ENCODE data around the gene HDAC9.
"Not testable (repeated sequence)": the region's sequence is repeated elsewhere in the genome, so short reads cannot be mapped to it uniquely, and the experiment has no call there.

HDAC9 gene

DNA sequence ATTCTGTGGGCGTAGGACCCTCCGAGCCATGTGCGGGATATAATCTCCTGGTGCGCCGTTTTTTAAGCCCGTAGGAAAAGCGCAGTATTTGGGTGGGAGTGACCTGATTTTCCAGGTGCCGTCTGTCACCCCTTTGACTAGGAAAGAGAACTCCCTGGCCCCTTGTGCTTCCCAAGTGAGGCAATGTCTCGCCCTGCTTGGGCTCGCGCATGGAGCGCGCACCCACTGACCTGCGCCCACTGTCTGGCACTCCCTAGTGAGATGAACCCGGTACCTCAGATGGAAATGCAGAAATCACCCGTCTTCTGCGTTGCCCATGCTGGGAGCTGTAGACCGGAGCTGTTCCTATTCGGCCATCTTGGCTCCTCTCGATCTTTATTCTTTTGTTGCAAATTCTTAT is 495.2 kb downstream of the HDAC9 start:
- DNase-seq = not testable (repeated sequence)

DNA sequence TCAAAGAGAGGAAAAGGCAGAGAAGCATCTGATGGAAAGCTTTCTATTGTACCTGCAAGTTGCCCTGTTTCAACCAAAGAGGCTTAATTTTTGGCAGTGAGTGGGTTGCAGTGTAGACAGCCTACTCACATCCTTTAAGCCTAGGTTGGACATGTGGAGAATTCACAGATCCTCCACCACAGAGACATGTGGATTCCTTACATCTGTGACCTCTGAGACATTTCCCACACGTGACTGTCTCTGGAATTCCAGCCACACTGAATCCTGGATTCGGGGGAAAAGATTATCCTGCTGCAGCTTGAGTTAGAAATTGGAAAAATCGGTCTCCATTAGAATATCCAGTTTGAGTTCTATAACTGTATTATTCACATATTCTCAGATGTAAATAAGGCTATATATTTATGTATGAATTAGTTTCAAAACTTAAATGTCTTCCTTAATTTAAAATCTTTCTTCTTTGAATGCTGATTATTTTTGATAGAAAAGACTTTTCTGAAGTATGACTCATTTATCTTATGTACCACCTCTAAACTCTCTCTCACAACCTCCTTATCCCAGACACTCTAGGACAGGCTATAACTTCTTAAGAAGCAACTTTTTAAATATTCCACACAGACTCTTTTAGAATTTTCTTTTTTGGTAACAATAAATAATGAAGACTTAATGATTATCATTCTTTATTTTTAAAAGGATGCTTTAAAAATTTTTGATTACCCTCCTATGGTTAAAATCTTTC is 498.6 kb downstream of the HDAC9 start:
- DNase-seq = no peak

DNA sequence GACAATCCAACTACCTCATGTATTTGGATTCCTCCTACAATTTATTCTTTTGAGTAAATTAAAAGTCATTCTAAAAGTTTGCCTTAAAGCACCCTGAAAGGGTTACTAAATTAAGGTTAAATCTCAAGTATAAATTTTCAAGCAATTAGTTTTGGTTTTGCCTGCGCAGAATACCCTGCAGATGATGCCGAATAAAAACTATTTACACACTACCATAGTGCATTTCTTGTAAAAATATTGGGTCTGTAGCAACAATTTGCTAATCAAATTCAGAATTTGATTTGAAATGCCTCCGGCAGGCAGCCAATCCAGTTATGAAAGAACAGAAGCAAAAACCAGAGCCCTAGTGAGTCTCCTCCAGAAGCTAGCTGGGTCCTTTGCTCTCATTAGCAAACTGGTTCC is 499.7 kb downstream of the HDAC9 start:
- DNase-seq = no peak

DNA sequence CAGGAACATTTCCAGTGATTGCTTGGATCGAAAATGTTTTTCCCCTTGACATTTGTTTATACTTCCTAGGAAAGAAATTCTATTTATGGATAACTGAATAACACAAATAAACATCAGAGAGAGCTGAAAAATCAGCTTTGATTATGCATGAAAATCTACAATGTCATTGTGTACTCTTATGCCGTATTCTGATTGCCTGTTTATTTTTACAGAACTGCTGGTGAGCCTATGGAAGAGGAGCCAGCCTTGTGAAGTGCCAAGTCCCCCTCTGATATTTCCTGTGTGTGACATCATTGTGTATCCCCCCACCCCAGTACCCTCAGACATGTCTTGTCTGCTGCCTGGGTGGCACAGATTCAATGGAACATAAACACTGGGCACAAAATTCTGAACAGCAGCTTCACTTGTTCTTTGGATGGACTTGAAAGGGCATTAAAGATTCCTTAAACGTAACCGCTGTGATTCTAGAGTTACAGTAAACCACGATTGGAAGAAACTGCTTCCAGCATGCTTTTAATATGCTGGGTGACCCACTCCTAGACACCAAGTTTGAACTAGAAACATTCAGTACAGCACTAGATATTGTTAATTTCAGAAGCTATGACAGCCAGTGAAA is 500.4 kb downstream of the HDAC9 start:
- no peak for DNase-seq

DNA sequence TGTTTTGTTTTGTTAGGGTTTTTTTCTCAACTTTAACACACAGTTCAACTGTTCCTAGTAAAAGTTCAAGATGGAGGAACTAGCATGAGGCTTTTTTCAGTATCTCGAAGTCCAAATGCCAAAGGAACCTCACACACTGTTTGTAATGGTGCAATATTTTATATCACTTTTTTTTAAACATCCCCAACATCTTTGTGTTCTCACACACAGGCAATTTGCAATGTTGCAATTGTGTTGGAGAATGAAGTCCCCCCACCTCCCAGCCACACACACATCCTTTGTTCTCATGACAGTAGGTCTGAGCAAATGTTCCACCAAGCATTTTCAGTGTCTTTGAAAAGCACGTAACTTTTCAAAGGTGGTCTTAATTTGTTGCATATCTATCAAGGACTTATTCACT is 501.0 kb downstream of the HDAC9 start:
- DNase-seq = no peak

DNA sequence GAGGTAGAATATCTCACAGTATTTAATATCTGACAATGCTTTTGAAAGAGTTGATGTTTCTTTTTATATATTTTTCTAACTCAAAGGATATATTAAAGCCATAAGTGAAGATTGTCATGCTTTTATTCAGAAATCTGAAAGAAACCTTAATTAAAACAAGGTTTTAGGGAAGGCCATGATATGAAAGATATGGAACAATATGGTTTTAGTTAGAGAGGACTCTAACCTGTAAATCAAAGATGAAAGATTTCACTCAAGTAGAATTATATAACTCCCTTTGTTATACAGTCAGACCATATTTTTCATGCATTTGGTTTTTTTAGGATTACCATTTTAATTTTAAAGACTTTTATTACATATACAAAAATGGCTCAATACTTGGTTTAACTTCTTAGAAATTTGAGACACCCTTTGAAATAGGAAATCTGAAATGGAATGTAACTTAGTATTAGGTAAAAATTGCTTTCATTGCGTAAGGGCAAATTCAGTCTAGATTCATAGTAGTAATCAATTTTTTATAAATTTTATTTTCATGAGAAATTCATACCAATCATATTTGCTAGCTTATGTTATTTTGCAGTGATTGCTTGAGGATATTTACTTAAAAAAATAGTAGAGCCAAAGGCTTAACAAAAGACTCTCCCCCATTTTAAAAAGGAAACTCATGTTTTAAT is 502.1 kb downstream of the HDAC9 start:
- DNase-seq = no peak

DNA sequence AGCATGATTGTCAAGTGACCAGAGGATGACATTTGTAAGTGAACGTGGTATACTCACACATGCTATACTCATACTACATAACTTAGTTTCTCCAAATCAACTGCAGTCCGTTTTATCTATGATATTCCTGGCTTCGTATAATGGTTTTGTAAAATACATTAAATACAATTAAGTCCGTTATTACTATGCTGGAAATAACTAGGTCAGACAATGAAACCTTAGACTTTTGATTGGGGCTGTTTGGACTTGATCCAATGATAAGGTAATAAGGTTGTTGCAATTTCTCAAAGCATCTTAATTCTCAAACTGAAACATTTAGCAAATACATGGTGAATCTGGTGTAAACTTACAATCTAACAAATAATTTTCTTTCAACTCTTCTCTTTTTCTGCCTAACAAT is 504.9 kb downstream of the HDAC9 start:
- DNase-seq = no peak

DNA sequence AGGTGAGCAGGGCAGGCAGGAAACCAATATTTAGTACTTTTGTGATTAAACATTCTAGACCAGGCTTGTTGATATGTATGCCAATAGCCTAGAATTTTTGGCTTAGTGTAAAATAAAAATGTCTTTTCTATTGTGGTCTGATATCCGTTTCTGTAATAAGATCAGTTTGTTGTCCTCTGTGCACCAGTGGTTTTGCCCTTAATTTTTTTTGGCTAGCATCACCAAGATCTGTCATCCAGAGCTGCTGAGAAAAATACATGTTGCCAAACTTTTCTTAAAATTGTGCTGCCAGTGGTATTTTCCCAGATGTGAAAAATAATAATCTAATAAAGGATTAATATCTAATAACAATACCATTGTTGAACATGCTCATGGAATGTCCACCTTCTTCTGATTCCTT is 506.3 kb downstream of the HDAC9 start:
- DNase-seq = no peak

DNA sequence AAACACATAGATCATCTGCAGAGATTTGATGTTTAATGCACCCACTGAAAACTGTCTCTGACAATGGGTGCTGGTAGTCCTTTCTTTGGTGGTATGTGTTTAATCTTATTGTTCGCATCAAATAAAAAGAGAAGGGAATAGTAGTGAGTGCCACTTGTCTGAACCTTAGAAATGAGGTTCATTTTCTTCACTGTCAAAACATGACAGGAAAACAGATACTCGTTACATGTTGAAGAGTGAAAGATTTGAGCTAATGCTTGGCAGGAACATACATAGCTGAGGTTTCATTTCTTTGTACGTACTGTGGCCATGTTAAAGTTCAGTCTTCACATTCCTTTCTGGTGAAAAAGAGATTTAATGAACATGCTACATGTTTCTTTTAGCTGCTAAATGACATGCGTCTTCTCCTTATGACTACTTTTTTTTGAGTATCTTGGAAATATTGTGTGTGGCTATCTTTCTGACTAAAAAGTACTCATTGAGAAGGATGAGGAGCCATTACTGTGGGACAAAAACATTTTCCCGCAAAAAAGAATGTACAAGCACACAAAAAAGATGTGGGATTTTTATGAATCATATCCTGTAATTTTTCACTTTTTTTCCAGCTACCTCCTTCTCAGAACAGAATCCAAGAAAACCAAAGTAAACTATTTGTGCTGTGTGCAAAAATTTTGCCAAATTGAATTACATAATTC is 513.8 kb downstream of the HDAC9 start:
- no peak for DNase-seq

DNA sequence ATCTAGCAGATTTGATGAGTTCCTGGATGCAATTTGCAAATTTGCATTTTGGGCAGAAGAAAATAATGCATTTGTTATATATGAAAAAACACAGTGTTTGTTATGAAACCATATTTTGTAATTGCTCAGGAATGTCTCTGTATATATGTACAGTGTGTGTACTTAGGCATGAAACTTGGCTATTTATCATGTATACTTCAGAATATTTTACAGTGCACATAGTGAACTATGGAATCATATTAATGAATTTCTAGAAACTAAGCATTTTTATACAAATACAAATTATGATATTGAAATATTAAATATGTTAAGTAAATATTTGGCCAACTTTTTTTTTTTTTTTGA is 514.4 kb downstream of the HDAC9 start:
- no peak for DNase-seq

DNA sequence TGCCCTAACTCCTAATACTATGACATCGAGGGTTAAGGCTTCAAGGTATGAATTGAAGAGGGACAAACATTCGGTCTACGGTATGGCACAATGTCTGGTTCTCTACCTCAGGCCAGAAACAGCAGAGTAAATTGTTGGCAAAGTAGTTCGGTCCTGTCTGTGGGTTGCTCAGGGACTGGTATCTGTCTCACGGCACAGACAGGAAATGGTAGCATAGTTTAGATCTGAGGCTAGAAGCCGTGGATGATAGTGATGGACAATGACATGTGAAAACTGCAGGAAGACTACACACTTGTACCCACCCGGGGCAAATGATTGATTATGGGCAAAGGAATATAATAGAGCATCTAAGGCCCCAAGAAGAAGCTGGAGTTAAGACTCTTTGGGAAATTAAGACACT is 515.7 kb downstream of the HDAC9 start:
- DNase-seq = no peak

DNA sequence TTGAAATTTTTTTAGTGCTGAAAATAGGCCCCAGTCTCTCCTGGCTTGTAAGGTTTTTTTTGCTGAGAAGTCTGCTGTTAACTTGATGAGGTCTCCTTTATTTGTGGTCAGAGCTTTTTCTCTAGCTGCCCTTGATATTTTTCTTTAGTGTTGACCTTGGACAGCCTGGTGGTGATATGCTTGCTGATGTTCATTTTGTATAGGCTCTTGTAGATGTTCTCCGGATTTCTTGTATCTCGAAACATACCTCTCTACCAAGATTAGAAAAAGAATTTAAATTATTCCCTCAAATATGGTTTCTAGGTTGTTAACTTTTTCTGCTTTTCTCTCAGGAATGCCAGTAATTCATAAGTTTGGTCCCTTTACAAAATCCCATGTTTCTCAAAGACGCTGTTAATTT is 519.5 kb downstream of the HDAC9 start:
- no peak for DNase-seq

DNA sequence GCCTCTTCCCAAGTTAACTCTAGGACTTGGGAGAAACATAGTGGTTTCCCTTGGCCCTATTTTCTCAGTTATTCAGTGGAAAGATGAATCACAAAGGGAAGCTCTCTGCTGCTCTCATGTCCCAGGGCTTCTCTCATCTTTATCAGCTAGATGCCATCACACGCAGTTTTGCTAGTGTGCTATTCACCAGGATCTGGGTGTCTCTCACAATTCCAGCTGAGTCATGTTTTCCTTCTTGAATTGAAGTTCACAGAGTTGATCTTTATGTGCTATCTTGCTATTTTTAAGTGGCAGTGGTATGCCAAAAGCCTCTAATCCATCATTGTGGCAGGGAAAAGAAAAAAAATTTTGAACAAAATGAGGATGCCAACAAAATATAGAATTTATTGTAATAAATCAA is 520.6 kb downstream of the HDAC9 start:
- DNase-seq = no peak

DNA sequence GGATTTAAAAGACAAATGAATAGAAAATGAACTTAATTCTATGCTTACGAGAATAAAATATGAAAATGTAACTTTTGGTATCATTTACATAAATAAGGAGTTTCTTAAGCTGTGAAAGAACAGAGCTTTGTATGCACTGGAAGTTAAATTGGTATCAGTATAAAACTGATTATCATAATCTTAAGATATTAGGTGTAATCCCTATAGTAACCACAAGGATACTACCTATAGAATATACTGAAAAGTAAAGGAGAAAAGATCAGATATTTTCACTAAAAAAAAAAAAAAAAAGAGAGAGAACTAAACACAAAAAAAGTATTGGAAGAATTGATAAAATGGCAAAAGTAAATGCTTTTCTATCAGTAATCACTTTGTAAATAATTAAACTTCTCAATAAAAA is 521.8 kb downstream of the HDAC9 start:
- no peak for DNase-seq

DNA sequence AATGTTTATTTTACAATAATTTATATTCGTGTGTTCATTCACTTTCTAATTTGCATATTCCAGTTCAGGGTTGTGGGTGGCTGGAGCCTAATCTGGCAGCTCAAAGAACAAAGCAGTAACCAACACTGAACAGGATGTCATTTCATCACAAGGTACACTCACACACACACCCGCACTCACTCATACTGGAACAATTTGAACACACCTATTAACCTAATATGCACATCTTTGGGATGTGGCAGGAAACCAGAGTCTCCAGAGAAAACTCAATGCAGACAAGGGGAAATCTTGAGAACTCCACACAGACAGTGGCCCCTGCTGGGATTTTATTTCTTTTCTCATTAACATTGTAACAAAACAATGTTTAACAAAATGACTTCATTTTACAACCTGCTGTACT is 524.5 kb downstream of the HDAC9 start:
- no peak for DNase-seq

DNA sequence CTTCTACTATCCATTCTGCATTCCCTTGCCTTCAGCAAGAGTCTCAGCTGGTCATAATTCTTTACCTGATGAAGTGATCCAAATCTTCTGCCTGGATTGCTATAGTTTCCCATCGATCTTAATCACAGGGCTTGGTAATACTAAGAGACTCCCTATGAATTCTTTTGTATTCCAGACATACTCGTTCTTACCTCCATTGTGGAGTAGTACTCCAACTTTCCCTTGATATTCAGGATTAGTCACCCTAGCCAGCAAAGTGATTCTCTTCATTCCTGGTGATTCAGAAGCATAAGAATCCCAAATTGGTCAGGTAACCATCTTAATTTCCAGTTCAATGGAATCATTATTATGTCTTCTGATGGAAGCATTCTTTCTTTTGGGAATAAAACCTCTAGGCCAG is 525.2 kb downstream of the HDAC9 start:
- no peak for DNase-seq

DNA sequence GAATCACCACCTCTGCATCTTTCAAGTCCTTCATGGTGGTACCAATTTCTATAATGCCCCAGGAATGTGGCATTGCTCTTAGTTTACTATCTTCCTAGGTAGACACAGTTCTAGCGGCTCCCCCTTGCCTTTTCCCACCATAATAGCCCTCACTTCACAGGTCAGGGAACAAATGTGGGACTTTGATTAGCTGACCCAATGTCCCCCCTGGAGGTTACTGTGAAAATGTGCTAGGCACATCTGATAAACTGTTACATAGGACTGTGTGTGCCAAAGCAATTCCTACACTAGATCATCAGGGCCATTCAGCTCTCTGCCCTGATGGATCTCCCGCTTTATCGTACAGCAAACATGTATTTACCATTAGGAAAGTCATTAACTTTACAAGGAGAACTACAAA is 527.9 kb downstream of the HDAC9 start:
- DNase-seq = no peak

DNA sequence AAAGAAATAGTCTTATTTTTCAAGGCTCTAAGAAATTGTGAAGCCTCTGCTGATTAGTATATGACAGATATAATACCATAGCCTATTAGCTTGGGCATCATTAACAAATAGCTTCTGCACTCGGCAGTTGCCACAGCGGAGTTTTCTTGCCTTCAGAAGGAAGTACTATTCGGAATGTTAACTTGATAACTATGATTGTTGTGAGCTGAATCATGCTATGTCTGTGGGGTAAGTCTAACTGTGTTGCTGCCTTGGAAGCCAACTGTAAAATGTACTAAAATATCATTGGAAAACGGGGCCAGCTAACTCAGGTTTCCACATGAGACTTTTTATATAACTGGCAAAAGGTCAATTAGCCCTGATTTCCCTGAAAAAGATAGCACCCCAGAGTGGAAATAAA is 528.7 kb downstream of the HDAC9 start:
- no peak for DNase-seq

DNA sequence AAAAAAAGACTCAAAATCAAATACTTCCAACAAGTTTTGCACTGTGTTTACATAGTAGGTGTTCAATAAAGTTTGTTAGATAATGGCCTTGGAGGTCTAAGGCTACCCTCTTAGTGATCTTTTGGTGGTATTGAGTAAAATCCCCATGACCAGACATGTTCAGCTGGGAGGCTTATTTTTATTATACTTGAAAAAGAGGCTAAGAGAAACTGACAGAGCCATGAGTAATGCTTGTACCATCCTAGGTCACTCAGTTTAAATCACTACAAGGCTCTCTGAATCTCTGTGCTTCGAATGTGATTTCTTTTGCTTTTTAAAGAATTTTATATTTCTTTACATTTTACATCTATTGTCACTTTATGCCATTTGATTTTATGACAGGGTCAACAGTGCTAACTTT is 531.3 kb downstream of the HDAC9 start:
- DNase-seq = no peak

DNA sequence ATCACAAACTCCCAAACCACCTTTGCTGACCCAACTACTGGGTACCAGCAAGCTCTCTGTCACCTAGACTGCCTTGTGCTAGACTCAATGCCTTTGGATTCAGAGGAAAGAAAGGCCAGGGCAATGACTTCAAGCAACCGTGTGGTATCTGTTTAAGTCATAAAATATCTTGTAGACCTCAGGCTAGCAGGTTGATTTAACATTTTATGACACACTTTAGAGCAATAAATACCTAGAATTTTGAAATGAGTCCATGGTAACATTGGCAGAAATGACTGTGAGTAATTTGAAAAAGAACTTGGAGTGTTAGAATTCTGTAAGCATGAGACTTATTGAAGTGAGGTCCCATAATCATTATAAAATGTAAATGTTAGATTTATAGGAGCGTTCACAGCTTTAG is 534.7 kb downstream of the HDAC9 start:
- DNase-seq = no peak

DNA sequence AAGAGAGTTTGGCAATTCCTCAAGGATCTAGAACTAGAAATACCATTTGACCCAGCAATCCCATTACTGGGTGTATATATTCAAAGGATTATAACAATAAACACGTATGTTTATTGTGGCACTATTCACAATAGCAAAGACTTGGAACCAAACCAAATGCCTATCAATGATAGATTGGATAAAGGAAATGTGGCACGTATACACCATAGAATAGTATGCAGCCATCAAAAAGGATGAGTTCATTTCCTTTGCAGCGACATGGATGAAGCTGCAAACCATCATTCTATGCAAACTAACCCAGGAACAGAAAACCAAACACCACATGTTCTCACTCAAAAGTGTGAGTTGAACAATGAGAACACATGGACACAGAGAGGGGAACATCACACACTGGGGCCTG is 537.4 kb downstream of the HDAC9 start:
- not testable (repeated sequence) for DNase-seq

DNA sequence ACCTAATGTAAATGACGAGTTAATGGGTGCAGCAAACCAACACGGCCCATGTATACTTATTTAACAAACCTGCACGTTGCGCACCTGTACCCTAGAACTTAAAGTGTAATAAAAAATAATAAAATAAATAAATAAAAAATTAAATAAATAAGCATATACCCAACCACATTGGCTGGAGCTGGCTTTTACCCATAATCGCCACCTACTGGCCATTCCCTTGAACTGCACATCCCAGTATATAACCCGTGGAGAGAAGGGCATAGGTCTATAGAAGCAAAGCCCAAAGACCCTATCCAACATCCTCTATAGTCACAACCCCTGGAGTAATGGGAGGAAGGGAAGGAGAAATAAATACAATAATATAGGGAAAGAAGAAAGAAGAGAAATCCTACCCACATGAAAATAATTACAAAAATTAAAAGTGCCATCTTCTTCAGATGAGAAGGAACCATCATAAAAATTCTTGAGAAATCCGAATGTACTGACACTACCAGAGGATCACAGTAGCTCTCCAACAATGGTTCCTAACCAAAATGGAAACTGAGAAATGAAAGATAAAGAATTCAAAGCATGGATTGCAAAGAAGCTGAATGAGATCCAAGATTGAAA is 556.3 kb downstream of the HDAC9 start:
- peak; percentile 37 for DNase-seq

Data from CD4-positive, alpha-beta T cell treated with Interleukin-4 for 4 hours (primary cell).